EL (cell line): ENCODE data around the gene PCID2.

Experiments
- DNase-seq: peaks from one replicate; pipeline ENCODE4 v3.0.0-alpha.2; 2016

Gene PCID2

GRCh38 chr13:113148407-113148806 lies 60.1 kb downstream of the PCID2 start:
- no peak for DNase-seq

- no peak for DNase-seq
Measured at GRCh38 chr13:113147206-113147605, 61.3 kb downstream of the PCID2 start.

- no peak for DNase-seq
Measured at GRCh38 chr13:113146750-113147149, 61.7 kb downstream of the PCID2 start.

GRCh38 chr13:113145911-113146598 lies 62.4 kb downstream of the PCID2 start:
- no peak for DNase-seq

- no peak for DNase-seq
Measured at GRCh38 chr13:113145496-113145895, 63.0 kb downstream of the PCID2 start.

- DNase-seq, result no peak
Measured at GRCh38 chr13:113144255-113144629, 64.2 kb downstream of the PCID2 start.

- DNase-seq, result no peak
Measured at GRCh38 chr13:113143466-113144254, 64.8 kb downstream of the PCID2 start.

- no peak for DNase-seq
Measured at GRCh38 chr13:113142876-113143275, 65.6 kb downstream of the PCID2 start.

- no peak for DNase-seq
Measured at GRCh38 chr13:113141601-113141970, 66.9 kb downstream of the PCID2 start.

GRCh38 chr13:113140677-113141600 lies 67.5 kb downstream of the PCID2 start:
- DNase-seq, result no peak

- no peak for DNase-seq
Measured at GRCh38 chr13:113139577-113139976, 68.9 kb downstream of the PCID2 start.

GRCh38 chr13:113138792-113139551 lies 69.5 kb downstream of the PCID2 start:
- no peak for DNase-seq

- no peak for DNase-seq
Measured at GRCh38 chr13:113137691-113138298, 70.7 kb downstream of the PCID2 start.

GRCh38 chr13:113135281-113135760 lies 73.1 kb downstream of the PCID2 start:
- no peak for DNase-seq

GRCh38 chr13:113129921-113130750 lies 78.3 kb downstream of the PCID2 start:
- DNase-seq, result no peak

- no peak for DNase-seq
Measured at GRCh38 chr13:113129480-113129879, 79.0 kb downstream of the PCID2 start.
